Skeletal muscle satellite cell (primary cell): Measurements from ENCODE around the gene HPSE2. TPM values are rescaled to one million over a fixed set of nuclear protein-coding genes. Genes with fewer than 3 reads are reported as not detected.
A peak's percentile ranks its signal among the peaks of the same experiment; 100 is the strongest.
"Not testable (repeated sequence)": the region's sequence is repeated elsewhere in the genome, so short reads cannot be mapped to it uniquely, and the experiment has no call there.

Source experiments
- H3K27me3 ChIP-seq: 2 replicates; pipeline ENCODE4 v1.7.0; 2013; ENCODE audit warnings: low read length; ENCODE audit not compliant: control insufficient read depth, insufficient read depth
- H3K36me3 ChIP-seq: 2 replicates; pipeline ENCODE4 v1.7.0; 2013; ENCODE audit warnings: mild to moderate bottlenecking, control low read depth, low read length; ENCODE audit not compliant: insufficient read depth
- H3K4me1 ChIP-seq: 2 replicates; pipeline ENCODE4 v1.7.0; 2013; ENCODE audit warnings: low read length; ENCODE audit not compliant: control insufficient read depth, insufficient read depth
- H3K4me2 ChIP-seq: 2 replicates; pipeline ENCODE4 v1.7.0; 2013; ENCODE audit warnings: mild to moderate bottlenecking, low read length
- H3K4me3 ChIP-seq: 2 replicates; pipeline ENCODE4 v1.7.0; 2013; ENCODE audit warnings: low read length
- H3K9ac ChIP-seq: 2 replicates; pipeline ENCODE4 v1.7.0; 2013; ENCODE audit warnings: mild to moderate bottlenecking, low read depth, low read length, moderate library complexity
- H3K9me3 ChIP-seq: replicated peaks from 2 replicates; pipeline ENCODE4 v1.7.0; 2013; ENCODE audit warnings: mild to moderate bottlenecking, control low read depth, low read length
- total RNA-seq: library from RNA; depleted of rRNA; stranded (reverse); fragments of >200 nt; gene quantifications from 2 replicates; pipeline ENCODE4 v1.2.3, GENCODE V29; 2012; rRNA removed

Gene HPSE2
- total RNA-seq = not detected in 2 replicates

DNA sequence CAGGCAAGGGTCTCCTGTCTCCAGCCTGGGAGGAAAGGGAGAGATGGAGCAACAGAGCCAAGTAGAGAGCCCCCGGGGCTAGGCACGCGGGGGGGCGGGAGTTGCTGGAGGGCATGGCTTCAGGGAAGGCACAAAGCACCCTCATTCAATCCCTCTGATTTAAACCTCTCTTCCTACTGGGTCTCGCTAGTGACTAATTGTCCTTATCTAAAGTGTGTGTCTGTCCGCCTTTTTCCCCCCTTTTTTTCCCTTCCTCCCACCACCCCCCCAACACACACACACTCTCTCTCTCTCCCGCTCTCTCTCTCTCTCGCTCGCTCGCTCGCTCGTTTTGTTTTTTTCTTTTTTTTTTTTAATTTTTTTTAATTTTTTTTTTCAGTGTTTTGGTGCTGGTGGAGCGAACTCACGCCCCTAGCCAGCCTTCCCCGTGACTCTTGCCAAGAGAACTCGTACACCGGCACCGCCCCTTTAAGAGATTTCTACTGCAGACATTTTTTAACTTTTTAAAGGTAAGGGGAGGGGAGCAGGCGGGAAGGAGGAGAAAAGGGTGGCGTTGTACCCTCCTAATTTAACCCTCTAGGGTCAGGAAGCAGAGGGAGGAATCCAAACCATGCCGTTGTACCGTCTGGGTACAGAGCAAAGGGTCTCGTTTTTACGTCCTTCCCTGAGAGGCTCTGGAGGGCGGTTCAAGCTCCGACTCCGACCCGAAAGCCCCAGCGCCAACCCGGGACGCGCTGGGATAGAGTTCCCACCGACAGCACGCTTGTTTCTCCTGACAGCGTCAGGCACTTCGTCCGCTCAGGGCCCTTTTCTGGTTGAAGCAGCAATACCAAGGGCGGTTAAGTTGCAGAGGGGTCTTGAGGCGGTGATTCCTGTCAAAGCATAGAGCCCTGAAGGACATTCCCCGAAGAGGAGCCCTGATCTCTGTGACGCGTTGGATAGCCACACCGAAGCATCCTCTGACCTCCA, at the start of gene HPSE2:
TSS of gene HPSE2 (minus strand) at position 195 of the 969 bp plus-strand sequence.
- Histone ChIP-seq H3K4me2 (peak within 1 kb of the TSS; percentile 80), H3K27me3 (peaks cover 62% of the 10 kb centered on the region), H3K4me3 (no peak within 1 kb of the TSS), H3K36me3 (no peaks in the 10 kb centered on the region), H3K4me1 (peaks cover 9% of the 10 kb centered on the region), H3K9ac (no peak within 1 kb of the TSS), H3K9me3 (no peaks in the 10 kb centered on the region)

- Histone ChIP-seq H3K4me3 (no peak overlapping the region), H3K27me3 (peaks cover 4% of the 10 kb centered on the region), H3K4me1 (peaks cover 4% of the 10 kb centered on the region), H3K9ac (no peak overlapping the region), H3K4me2 (no peak overlapping the region), H3K9me3 (no peaks in the 10 kb centered on the region), H3K36me3 (no peaks in the 10 kb centered on the region)
Measured at GRCh38 chr10:99280472-99280871, 44.8 kb upstream of the HPSE2 start.

- peaks cover 7% of the 10 kb centered on the region for H3K27me3 ChIP-seq
- no peak overlapping the region for H3K4me2 ChIP-seq
- H3K9me3 ChIP-seq = no peaks in the 10 kb centered on the region
- H3K4me1 ChIP-seq = peaks cover 4% of the 10 kb centered on the region
- no peak overlapping the region for H3K9ac ChIP-seq
- H3K36me3 ChIP-seq = no peaks in the 10 kb centered on the region
- no peak overlapping the region for H3K4me3 ChIP-seq
Measured at GRCh38 chr10:99279626-99280111, 44.0 kb upstream of the HPSE2 start.

GRCh38 chr10:99276848-99277486, 41.3 kb upstream of the HPSE2 start:
- peaks cover 4% of the 10 kb centered on the region for H3K4me1 ChIP-seq
- no peaks in the 10 kb centered on the region for H3K9me3 ChIP-seq
- H3K4me2 ChIP-seq = no peak overlapping the region
- H3K36me3 ChIP-seq = no peaks in the 10 kb centered on the region
- H3K4me3 ChIP-seq = no peak overlapping the region
- no peak overlapping the region for H3K9ac ChIP-seq
- peaks cover 7% of the 10 kb centered on the region for H3K27me3 ChIP-seq

DNA sequence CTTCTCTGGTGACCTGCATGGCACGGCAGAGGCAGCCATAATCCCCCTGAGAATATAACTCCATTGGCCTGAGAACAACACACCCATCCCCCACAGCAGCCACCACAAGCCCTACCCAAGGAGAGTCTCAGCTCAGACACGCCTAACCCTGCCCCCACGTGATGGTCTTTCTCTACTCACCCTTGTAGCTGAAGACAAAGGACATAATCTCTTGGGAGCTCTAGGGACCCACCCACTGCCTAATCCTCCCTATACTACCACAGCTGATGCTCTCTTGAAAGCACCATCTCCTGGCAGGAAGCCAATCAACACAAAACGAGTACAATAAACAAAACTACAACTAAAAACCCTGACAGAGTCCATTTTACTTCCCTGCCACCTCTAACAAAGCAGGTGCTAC, 30.7 kb upstream of the HPSE2 start:
- Histone ChIP-seq H3K9ac (no peak overlapping the region), H3K4me2 (no peak overlapping the region), H3K27me3 (no peaks in the 10 kb centered on the region), H3K4me1 (no peaks in the 10 kb centered on the region), H3K9me3 (no peaks in the 10 kb centered on the region), H3K4me3 (no peak overlapping the region), H3K36me3 (no peaks in the 10 kb centered on the region)

GRCh38 chr10:99248824-99249223, 13.2 kb upstream of the HPSE2 start:
- Histone ChIP-seq H3K4me3 (no peak overlapping the region), H3K36me3 (no peaks in the 10 kb centered on the region), H3K9ac (no peak overlapping the region), H3K9me3 (no peaks in the 10 kb centered on the region), H3K4me1 (no peaks in the 10 kb centered on the region), H3K27me3 (peaks cover under 1% of the 10 kb centered on the region), H3K4me2 (no peak overlapping the region)

DNA sequence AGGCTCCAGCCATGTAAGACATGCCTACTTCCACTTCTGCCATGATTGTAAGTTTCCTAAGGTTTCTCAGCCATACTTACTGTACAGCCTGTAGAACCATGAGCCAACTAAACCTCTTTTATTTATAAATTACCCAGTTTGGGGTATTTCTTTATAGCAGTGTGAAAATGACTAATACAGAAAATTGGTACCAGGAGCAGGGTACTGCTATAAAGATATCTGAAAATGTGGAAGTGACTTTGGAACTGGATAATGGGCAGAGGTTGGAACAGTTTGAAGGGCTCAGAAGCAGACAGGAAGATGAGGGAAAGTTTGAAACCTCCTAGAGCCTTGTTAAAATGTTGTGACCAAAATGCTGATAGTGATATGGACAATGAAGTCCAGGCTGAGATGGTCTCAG, 12.2 kb upstream of the HPSE2 start:
- not testable (repeated sequence) for H3K36me3 ChIP-seq, H3K27me3 ChIP-seq, H3K9me3 ChIP-seq, H3K9ac ChIP-seq, H3K4me2 ChIP-seq, H3K4me3 ChIP-seq, H3K4me1 ChIP-seq

DNA sequence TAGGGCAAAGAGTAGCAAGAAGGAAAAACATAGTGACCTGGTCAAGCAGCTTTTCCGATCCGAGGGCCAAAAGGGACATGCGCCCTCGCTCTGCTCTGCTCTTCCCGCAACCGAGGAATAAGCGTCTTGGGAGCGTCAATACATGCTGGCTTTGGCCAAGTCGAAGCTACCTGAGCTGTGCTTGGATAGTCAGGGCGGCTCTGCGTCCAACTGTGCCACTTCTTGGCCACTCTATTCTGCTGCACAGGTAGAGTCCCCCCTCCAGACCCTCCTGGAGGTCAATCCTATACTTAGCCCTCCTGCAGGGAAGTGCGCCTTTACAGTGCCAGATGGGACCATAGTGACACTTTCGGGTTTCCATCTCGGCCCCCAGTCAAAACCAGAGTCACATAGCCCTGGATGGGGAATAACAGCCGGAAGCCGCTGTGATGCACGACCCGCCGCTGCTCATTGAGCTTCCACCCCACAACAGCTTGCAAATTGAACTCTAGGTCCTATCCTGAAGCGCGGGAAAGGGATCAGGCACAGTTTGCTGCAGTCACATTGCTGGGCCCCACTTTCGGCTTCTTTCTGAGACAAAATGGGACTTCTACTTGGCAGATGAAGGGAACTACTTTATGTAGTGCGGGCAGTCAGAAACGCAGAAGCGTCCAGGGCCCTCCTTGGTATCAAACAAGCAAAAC, 1.1 kb upstream of the HPSE2 start:
- H3K36me3 ChIP-seq = no peaks in the 10 kb centered on the region
- no peak overlapping the region for H3K4me2 ChIP-seq
- no peaks in the 10 kb centered on the region for H3K9me3 ChIP-seq
- peaks cover 54% of the 10 kb centered on the region for H3K27me3 ChIP-seq
- H3K4me1 ChIP-seq = peaks cover 9% of the 10 kb centered on the region
- H3K4me3 ChIP-seq = no peak overlapping the region
- no peak overlapping the region for H3K9ac ChIP-seq

GRCh38 chr10:99234791-99235657, 628 bp downstream of the HPSE2 start:
- H3K27me3 ChIP-seq = peaks cover 70% of the 10 kb centered on the region
- no peaks in the 10 kb centered on the region for H3K9me3 ChIP-seq
- H3K36me3 ChIP-seq = no peaks in the 10 kb centered on the region
- H3K4me1 ChIP-seq = peaks cover 9% of the 10 kb centered on the region
- H3K9ac ChIP-seq = no peak overlapping the region
- H3K4me2 ChIP-seq = peak overlapping the region; percentile 80
- no peak overlapping the region for H3K4me3 ChIP-seq

- Histone ChIP-seq H3K36me3 (no peaks in the 10 kb centered on the region), H3K4me1 (peaks cover 9% of the 10 kb centered on the region), H3K27me3 (peaks cover 72% of the 10 kb centered on the region), H3K4me2 (peak overlapping the region; percentile 80), H3K9me3 (no peaks in the 10 kb centered on the region), H3K9ac (no peak overlapping the region), H3K4me3 (peak overlapping the region; percentile 64)
Measured at GRCh38 chr10:99234041-99234790, 1.4 kb downstream of the HPSE2 start.
